Tibial nerve (tissue), 4 donors: ENCODE results near the gene HMX1. TPM values are rescaled to one million over a fixed set of nuclear protein-coding genes. Genes with fewer than 3 reads are reported as not detected.

Experiments used
- DNase-seq, 2 donors: peaks; one replicate each; pipeline ENCODE4 v3.0.0-alpha.2; 2019; ENCODE audit warnings: low spot score in 2 of 2
- H3K27ac ChIP-seq, 4 donors: fragments of 200-600 bp; sonication (generic) in 3 of 4; one replicate each; pipeline ENCODE4 v1.5.1; 2017 to 2019; ENCODE audit warnings: mild to moderate bottlenecking in 1 of 4
- H3K27me3 ChIP-seq, 2 donors: fragments of 200-600 bp; sonication (generic) in 1 of 2; one replicate each; pipeline versions ENCODE4 v1.5.1 to v1.6.0; 2017 to 2019
- H3K36me3 ChIP-seq, 3 donors: fragments of 200-600 bp; sonication (generic); one replicate each; pipeline ENCODE4 v1.5.1; 2018 to 2019
- H3K4me1 ChIP-seq, 4 donors: fragments of 200-600 bp; sonication (generic) in 3 of 4; one replicate each; pipeline ENCODE4 v1.5.1; 2017 to 2019
- H3K4me3 ChIP-seq, 4 donors: fragments of 200-600 bp; sonication (generic) in 3 of 4; one replicate each; pipeline ENCODE4 v1.5.1; 2017 to 2019; ENCODE audit warnings: mild to moderate bottlenecking in 1 of 4, moderate library complexity in 1 of 4
- H3K9me3 ChIP-seq, 4 donors: fragments of 200-600 bp; sonication (generic) in 3 of 4; one replicate each; pipeline ENCODE4 v1.5.1; 2017 to 2019
- EP300 ChIP-seq, 2 donors: sonication (generic); formaldehyde crosslinking; IDR thresholded peaks; one replicate each; pipeline ENCODE4 v1.6.1; 2017; ENCODE audit warnings: antibody characterized with exemption in 2 of 2, mild to moderate bottlenecking in 1 of 2
- POLR2A ChIP-seq, 2 donors: fragments of 450-650 bp; IDR thresholded peaks; one replicate each; pipeline ENCODE4 v1.6.1; 2017; ENCODE audit warnings: antibody characterized with exemption in 2 of 2, mild to moderate bottlenecking in 2 of 2, moderate library complexity in 2 of 2
- WGBS, 2 donors: methylation state at CpG; one replicate each; pipeline ENCODE4 v1.1.5; 2018; 5-methylcytosine and 5-hydroxymethylcytosine counted together
- total RNA-seq, 4 donors: library from RNA; depleted of rRNA; stranded (reverse); fragments of >200 nt; gene quantifications; one replicate each; pipeline ENCODE4 v1.1.0, GENCODE V29; 2016
- TF ChIP-seq, protein P1 (sequence below), 5 experiments: fragments of 200-600 bp in 3 of 5; fragments of 450-650 bp in 2 of 5; sonication (generic) in 3 of 5; IDR thresholded peaks; one replicate each; pipeline ENCODE4 v1.5.1; 2016 to 2019; ENCODE audit warnings: antibody characterized with exemption in 5 of 5, mild to moderate bottlenecking in 3 of 5, moderate library complexity in 2 of 5

HMX1 gene
- total RNA-seq, 4 donors from 2014 or later: 0.21 TPM; not detected in 3

DNA sequence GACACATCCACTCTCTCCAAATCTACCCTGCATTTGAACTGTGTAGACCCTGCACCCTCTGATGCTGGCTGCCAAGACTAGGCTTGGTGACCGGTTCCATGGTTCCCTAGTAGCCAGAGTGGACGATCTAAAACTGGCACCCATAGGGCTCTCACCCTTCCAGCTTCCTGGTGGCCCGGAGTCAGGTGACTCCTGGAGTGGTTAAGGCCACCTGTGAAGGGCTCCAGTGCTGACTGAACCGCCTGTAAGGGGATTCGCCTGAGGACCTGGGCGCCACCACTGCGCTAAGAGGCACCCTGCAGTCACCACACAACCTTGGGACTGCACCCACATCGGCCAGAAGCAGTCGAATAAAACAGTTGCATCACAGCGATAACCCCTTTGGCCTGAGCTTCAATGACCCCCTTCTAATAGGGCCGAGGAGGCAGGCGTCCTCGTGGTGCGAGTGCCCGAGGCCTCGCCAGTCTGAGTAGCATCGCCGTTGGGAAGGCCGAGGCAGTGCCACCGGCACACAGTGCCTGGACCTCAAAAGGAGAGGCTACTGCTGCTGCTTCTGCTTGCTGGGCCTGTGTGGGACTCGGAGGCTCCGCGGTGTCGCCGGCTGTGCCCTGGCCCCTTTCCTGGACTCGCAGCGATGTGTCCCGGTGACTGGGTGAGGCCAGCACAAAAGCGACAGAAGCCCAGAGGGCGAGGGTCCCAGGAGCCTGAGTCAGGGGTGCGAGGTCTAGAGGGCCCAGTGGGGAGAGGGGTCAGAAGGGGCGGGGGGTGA is 6.5 kb downstream of the HMX1 start:
- 12 to 36% methylated on average over 21 to 30 of the region's 32 CpGs for WGBS, 2 donors
- Histone ChIP-seq H3K4me3 (no peak overlapping the region), H3K4me1 (peaks cover 0 to 46% (median 0%) of the 10 kb centered on the region in 4 donors), H3K27ac (no peak overlapping the region), H3K36me3 (no peaks in the 10 kb centered on the region), H3K27me3 (peaks cover 0 to 91% of the 10 kb centered on the region in 2 donors), H3K9me3 (no peaks in the 10 kb centered on the region)
- TF ChIP-seq EP300 (IDR thresholded peaks at IDR 0.05) (no peak), POLR2A (IDR thresholded peaks at IDR 0.05) (no peak)
- TF ChIP-seq, protein P1, sequence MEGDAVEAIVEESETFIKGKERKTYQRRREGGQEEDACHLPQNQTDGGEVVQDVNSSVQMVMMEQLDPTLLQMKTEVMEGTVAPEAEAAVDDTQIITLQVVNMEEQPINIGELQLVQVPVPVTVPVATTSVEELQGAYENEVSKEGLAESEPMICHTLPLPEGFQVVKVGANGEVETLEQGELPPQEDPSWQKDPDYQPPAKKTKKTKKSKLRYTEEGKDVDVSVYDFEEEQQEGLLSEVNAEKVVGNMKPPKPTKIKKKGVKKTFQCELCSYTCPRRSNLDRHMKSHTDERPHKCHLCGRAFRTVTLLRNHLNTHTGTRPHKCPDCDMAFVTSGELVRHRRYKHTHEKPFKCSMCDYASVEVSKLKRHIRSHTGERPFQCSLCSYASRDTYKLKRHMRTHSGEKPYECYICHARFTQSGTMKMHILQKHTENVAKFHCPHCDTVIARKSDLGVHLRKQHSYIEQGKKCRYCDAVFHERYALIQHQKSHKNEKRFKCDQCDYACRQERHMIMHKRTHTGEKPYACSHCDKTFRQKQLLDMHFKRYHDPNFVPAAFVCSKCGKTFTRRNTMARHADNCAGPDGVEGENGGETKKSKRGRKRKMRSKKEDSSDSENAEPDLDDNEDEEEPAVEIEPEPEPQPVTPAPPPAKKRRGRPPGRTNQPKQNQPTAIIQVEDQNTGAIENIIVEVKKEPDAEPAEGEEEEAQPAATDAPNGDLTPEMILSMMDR (IDR thresholded peaks at IDR 0.05): no peak
- DNase-seq: no peak

DNA sequence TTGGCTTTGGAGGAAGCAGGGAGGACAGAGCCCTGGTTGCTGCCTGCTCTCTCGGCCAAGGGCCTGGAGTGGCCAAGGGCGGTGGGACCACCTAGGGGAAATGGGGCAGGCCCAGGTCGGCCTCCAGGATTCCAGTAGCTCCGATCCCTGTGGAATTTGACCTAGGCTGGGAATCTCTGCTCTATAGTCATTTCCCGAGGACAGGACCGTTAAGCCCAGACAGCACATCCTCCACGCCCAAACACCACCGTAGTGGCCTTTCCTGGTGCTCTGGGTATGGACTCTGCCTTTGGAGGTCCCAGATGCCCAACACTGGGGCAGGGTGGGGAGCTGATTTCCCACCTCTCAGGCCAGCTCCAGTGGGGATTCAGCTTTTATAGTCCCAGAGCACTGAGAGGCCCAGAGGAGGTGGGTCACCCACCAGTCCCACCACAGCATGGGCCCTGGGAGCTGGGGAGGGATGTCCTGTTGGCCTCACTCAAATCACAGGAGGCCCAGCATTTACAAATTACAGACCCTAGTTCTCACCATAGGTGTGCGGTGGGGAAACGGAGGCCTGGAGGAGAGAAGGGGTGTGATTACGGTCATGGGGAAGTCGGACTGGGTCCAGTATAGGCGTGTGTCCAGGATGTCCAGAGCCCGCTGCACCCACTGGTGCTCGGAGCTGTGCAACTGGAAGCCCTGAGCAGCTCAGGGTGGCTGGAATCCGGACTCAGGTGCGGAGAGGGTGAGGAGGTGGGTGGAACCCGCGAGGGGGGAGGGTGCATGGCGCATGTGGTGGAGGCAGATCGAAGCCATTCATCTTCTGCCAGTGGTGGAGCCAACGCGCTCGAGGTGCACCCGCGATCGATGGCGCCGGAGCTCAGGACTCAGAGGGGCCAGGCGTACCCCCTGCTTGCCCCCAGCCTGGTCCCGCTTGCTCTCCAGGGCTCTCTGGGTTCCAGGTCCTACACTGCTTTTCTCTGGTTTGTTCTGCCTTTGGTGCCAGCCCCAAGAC is 7.7 kb downstream of the HMX1 start:
- Histone ChIP-seq H3K36me3 (no peaks in the 10 kb centered on the region), H3K4me3 (no peak overlapping the region), H3K27me3 (peaks cover 0 to 91% of the 10 kb centered on the region in 2 donors), H3K9me3 (no peaks in the 10 kb centered on the region), H3K4me1 (peaks cover 0 to 53% (median 0%) of the 10 kb centered on the region in 4 donors), H3K27ac (no peak overlapping the region)
- DNase-seq: no peak
- no peak for TF ChIP-seq EP300 (IDR thresholded peaks at IDR 0.05)
- TF ChIP-seq POLR2A (IDR thresholded peaks at IDR 0.05): no peak
- TF ChIP-seq, protein P1 (IDR thresholded peaks at IDR 0.05): no peak
- 8 to 19% methylated on average over 25 to 29 of the region's 31 CpGs for WGBS, 2 donors

DNA sequence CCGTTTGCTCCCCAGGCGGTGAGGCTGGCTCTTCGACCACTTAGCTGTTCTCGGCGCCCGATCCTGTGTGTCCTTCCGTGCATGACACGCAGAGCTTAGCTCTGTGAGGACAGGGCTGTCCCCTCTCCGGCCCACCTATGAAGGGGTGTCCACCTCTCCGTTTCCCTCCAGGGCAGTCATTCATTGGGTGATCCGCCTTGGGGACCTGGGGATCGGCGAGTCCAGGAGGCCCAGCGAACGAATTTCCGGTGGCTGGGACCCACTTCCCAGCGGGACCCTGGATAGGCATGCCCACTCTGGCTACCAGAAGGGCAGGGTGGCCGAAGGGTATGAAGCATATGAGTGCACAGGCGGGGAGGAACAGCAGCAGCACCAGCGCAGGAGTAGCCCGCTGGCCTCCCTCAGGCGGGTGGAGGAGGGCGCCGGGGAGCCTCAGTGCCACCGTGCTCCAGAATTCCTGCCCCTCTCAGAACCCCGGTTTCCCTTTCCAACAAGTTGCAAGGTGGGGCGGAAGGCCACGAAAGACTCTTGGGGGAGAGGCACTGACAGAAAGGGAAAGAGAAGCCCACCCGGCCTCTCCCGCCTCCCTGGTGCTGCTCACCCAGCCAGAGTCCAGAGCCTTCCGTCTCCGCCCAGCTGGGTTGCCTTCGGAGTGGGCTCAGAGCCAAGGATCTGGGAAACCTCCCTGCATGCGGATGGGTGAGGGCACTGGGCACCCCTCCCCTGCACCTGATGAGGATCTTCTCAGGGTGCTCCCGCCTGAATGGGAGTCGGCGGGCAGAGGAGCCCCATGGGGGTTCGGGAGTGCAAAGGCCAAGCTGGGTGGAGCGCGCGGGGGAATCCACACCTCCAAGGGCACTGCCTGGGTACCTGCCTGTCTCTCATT is 8.6 kb downstream of the HMX1 start:
- WGBS, 2 donors: 1 to 3% methylated on average over 25 to 41 of the region's 41 CpGs
- TF ChIP-seq, protein P1 (IDR thresholded peaks at IDR 0.05): no peak
- TF ChIP-seq EP300 (IDR thresholded peaks at IDR 0.05): no peak
- no peak for TF ChIP-seq POLR2A (IDR thresholded peaks at IDR 0.05)
- Histone ChIP-seq H3K9me3 (no peaks in the 10 kb centered on the region), H3K4me1 (peaks cover 0 to 62% (median 0%) of the 10 kb centered on the region in 4 donors), H3K36me3 (no peaks in the 10 kb centered on the region), H3K27ac (no peak overlapping the region), H3K4me3 (no peak overlapping the region), H3K27me3 (peaks cover 0 to 92% of the 10 kb centered on the region in 2 donors)
- DNase-seq: no peak

DNA sequence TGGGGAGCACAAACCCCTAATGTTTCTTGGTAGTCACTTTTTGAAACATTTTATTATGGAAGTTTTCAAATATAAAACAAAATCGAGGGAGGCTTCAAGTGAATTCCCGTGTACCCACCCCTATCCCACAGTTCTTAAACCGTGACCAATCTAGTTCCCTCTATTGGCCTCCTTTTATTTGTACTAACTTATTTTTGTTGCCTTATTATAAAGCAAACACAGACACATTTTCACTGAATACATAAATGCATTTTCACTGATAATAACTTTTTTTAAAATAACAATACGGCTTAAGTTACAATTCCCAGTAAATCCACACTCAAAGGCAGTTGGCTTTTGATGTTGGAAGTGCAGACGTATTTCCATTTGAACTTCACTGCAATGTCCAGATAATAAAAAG is 9.3 kb downstream of the HMX1 start:
- H3K27ac ChIP-seq: no peak overlapping the region
- no peaks in the 10 kb centered on the region for H3K36me3 ChIP-seq
- H3K4me3 ChIP-seq: no peak overlapping the region
- peaks cover 0 to 98% of the 10 kb centered on the region in 2 donors for H3K27me3 ChIP-seq
- DNase-seq: no peak
- no peak for TF ChIP-seq EP300 (IDR thresholded peaks at IDR 0.05)
- TF ChIP-seq, protein P1 (IDR thresholded peaks at IDR 0.05): no peak
- no peak for TF ChIP-seq POLR2A (IDR thresholded peaks at IDR 0.05)
- H3K4me1 ChIP-seq: peaks cover 0 to 67% (median 2%) of the 10 kb centered on the region in 4 donors
- no peaks in the 10 kb centered on the region for H3K9me3 ChIP-seq
- WGBS, 2 donors: 5 to 7% methylated on average over 5 of the region's 5 CpGs
